ENCODE data around the gene ZCCHC9. TPM values are rescaled to one million over a fixed set of nuclear protein-coding genes. Genes with fewer than 3 reads are reported as not detected.
"Not testable (repeated sequence)": the region's sequence is repeated elsewhere in the genome, so short reads cannot be mapped to it uniquely, and the experiment has no call there.

Gene ZCCHC9
- total and polyA plus RNA-seq, 9 donors: 14.7 to 27.8 (median 20.7) TPM

DNA sequence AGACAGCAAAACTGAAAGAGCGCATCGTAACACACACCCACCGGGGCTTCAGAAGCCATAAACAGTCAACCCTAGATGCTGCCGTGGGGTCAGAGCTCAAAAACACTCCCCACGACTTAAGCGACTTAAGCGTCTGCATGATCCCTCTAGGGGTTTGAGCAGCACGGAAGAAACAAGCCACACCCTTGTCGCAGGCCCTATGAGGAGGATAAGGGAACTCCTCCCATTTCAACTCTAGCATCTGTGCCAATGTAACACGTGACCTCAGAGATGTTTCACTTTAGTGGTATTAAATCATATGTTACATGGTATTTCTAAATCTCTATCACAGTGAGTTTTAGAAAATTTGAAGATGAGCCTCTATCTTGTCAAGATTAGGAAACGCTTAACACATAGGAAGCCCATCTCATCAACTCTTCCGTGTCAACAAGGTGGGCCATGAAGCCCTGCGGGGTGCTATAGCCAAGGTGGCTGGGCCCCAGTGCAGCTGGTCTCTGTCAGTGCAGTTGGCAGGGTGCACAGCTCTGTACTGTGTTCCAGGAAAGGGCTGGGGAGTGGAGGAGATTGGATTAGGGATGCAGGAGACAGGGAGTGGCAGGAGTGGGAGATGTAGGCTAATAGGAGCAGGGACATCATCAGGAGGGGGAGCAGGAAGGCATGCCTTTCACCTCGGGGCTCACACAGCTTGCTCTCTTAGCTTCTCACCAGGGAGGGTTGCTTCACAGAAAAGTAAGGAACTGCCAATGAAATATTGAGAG, 33.1 kb downstream of the ZCCHC9 start:
- no peaks in the 10 kb centered on the region for H3K9me3 ChIP-seq
- H3K27ac ChIP-seq: no peak overlapping the region
- H3K4me1 ChIP-seq (ENCODE audit: insufficient read depth): no peaks in the 10 kb centered on the region
- no peaks in the 10 kb centered on the region for H3K27me3 ChIP-seq
- intact Hi-C loops (cut with DNase I): no loop called here
- no peaks in the 10 kb centered on the region for H3K36me3 ChIP-seq
- 70 to 78% (median 76%) methylated on average over 14 of the region's 14 CpGs for WGBS, 3 donors
- TF ChIP-seq, protein P1, sequence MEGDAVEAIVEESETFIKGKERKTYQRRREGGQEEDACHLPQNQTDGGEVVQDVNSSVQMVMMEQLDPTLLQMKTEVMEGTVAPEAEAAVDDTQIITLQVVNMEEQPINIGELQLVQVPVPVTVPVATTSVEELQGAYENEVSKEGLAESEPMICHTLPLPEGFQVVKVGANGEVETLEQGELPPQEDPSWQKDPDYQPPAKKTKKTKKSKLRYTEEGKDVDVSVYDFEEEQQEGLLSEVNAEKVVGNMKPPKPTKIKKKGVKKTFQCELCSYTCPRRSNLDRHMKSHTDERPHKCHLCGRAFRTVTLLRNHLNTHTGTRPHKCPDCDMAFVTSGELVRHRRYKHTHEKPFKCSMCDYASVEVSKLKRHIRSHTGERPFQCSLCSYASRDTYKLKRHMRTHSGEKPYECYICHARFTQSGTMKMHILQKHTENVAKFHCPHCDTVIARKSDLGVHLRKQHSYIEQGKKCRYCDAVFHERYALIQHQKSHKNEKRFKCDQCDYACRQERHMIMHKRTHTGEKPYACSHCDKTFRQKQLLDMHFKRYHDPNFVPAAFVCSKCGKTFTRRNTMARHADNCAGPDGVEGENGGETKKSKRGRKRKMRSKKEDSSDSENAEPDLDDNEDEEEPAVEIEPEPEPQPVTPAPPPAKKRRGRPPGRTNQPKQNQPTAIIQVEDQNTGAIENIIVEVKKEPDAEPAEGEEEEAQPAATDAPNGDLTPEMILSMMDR (IDR thresholded peaks at IDR 0.05): no peak
- TF ChIP-seq EP300 (IDR thresholded peaks at IDR 0.05) (no peak), POLR2A (IDR thresholded peaks at IDR 0.05) (no peak)
- no peak overlapping the region for H3K4me3 ChIP-seq
- no peak for DNase-seq

DNA sequence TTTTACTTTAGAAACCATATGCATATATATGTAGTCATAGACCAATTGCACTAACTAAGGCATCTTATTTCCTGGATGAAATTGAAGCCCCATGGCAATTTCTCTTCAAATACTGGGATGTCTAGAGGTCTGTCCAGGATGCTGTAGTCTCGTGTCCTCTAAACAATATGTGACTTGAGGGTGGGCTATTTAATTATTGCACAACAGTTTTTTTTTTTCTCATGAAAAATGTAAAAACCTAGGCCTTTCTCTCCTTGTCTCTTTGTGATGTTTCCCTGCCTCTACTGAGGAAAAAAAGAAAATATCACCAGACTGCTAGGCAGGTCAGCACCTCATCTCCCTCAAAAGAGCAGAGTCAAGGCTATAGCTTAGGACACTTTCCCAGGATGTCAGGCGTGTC, 34.6 kb downstream of the ZCCHC9 start:
- Histone ChIP-seq H3K27me3 (no peaks in the 10 kb centered on the region), H3K4me1 (ENCODE audit: insufficient read depth) (no peaks in the 10 kb centered on the region), H3K9me3 (no peaks in the 10 kb centered on the region), H3K4me3 (no peak overlapping the region), H3K36me3 (no peaks in the 10 kb centered on the region), H3K27ac (no peak overlapping the region)
- DNase-seq: no peak
- intact Hi-C loops (cut with DNase I): no loop called here
- no peak for TF ChIP-seq POLR2A (IDR thresholded peaks at IDR 0.05)
- TF ChIP-seq, protein P1 (IDR thresholded peaks at IDR 0.05): no peak
- TF ChIP-seq EP300 (IDR thresholded peaks at IDR 0.05): no peak
- WGBS, 3 donors: 75 to 82% (median 77%) methylated on average over 2 of the region's 2 CpGs

DNA sequence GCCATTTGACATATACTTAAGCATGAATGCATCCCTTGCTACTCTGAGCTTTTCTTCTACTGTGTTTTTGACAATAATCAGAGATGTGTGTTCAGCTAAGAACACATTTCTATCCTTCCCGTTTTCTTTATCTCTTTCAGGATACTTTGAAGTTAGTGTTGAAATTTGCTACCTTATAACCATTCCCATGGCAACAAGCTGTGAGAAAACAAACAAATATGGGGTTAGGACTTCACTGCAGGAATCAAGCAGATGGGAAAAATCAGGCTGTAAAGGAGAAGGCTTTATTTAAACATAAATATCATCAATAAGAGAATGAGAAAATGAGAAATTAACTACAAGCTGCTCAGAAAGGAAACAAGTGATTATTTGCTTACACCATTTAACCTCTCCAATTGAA, 35.2 kb downstream of the ZCCHC9 start:
- intact Hi-C loops (cut with DNase I): no loop called here
- TF ChIP-seq, protein P1 (IDR thresholded peaks at IDR 0.05): no peak
- TF ChIP-seq EP300 (IDR thresholded peaks at IDR 0.05) (no peak), POLR2A (IDR thresholded peaks at IDR 0.05) (no peak)

DNA sequence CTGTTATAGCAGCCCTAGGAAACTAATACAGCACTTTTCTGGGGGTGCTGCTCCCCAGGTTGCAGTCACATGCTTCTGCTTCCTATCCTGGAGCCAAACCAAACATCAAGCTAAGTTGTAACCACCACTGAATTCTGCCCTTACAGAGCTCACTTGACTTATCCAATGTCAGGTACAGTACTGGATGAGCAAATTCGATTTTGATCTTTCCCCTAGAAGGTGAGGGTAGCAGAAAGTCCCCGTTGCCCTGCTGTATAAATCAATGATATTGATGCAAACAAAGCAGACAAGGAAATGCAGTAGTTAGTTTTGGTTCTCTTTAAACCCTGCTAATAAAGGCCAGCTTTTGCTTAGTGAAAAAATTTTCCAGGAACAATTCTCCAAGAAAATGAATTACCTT, 36.4 kb downstream of the ZCCHC9 start:
- H3K27me3 ChIP-seq: no peaks in the 10 kb centered on the region
- H3K27ac ChIP-seq: no peak overlapping the region
- H3K4me3 ChIP-seq: no peak overlapping the region
- intact Hi-C loops (cut with DNase I): no loop called here
- H3K9me3 ChIP-seq: no peaks in the 10 kb centered on the region
- no peaks in the 10 kb centered on the region for H3K36me3 ChIP-seq
- TF ChIP-seq, protein P1 (IDR thresholded peaks at IDR 0.05): no peak
- TF ChIP-seq POLR2A (IDR thresholded peaks at IDR 0.05): no peak
- no peak for TF ChIP-seq EP300 (IDR thresholded peaks at IDR 0.05)
- WGBS, 3 donors: 84 to 87% (median 86%) methylated on average over 2 of the region's 2 CpGs
- DNase-seq: no peak
- no peaks in the 10 kb centered on the region for H3K4me1 ChIP-seq (ENCODE audit: insufficient read depth)

More for the DNA sequence above, 35.2 kb downstream of the ZCCHC9 start:
- no peaks in the 10 kb centered on the region for H3K9me3 ChIP-seq
- no peaks in the 10 kb centered on the region for H3K4me1 ChIP-seq (ENCODE audit: insufficient read depth)
- no peak overlapping the region for H3K4me3 ChIP-seq
- no peaks in the 10 kb centered on the region for H3K27me3 ChIP-seq
- no peak overlapping the region for H3K27ac ChIP-seq
- WGBS, 3 donors: 6 to 14% (median 14%) methylated on average over 1 of the region's 1 CpG
- no peaks in the 10 kb centered on the region for H3K36me3 ChIP-seq
- no peak for DNase-seq

DNA sequence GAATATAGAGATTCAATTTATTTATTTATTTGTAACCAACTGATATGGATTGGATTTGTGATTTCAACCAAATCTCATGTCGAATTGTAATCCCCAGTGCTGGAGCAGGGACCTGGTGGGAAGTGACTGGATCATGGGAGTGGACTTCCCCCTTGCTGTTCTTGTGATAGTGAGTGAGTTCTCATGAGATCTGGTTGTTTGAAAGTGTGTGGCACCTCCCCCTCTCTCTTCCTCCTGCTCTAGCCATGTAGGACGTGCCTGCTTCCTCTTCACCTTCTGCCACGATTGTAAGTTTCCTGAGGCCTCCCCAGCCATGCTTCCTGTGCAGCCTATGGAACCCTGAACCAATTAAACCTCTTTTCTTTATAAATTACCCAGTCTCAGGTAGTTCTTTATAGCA, 36.8 kb downstream of the ZCCHC9 start:
- DNase-seq; H3K4me3 ChIP-seq; intact Hi-C loops (cut with DNase I); H3K9me3 ChIP-seq; H3K4me1 ChIP-seq (ENCODE audit: insufficient read depth); H3K27me3 ChIP-seq; H3K36me3 ChIP-seq; H3K27ac ChIP-seq: not testable (repeated sequence)
- WGBS, 3 donors: 65 to 75% (median 70%) methylated on average over 3 of the region's 3 CpGs

Data from ovary (tissue), 9 donors.